H54 (cell line): ENCODE measurements around the gene PSMD8.

Experiments used
- DNase-seq: peaks from one replicate; pipeline ENCODE4 v3.0.0; 2011; ENCODE audit warnings: low spot score, mixed read lengths; ENCODE audit not compliant: insufficient read length
- FAIRE-seq: peaks from 3 replicates; lab custom pipeline; 2011; peaks lifted over from hg19 to GRCh38; lab: Jason Lieb, UNC
- POLR2A ChIP-seq: IDR thresholded peaks from 2 replicates; pipeline ENCODE4 v1.6.1; 2011; ENCODE audit warnings: low read depth, mild to moderate bottlenecking, low read length

PSMD8 gene

GRCh38 chr19:38387550-38388348, 13.4 kb downstream of the PSMD8 start, which contains the start of gene GGN:
TSS of gene GGN (minus strand) at chr19:38388034. CDS start at chr19:38387261, 773 bp downstream.
- peak; percentile 58 for FAIRE-seq
- peak; percentile 43; the same call in 1 of the 2 replicates for TF ChIP-seq POLR2A
- peak; percentile 99 for DNase-seq

DNA sequence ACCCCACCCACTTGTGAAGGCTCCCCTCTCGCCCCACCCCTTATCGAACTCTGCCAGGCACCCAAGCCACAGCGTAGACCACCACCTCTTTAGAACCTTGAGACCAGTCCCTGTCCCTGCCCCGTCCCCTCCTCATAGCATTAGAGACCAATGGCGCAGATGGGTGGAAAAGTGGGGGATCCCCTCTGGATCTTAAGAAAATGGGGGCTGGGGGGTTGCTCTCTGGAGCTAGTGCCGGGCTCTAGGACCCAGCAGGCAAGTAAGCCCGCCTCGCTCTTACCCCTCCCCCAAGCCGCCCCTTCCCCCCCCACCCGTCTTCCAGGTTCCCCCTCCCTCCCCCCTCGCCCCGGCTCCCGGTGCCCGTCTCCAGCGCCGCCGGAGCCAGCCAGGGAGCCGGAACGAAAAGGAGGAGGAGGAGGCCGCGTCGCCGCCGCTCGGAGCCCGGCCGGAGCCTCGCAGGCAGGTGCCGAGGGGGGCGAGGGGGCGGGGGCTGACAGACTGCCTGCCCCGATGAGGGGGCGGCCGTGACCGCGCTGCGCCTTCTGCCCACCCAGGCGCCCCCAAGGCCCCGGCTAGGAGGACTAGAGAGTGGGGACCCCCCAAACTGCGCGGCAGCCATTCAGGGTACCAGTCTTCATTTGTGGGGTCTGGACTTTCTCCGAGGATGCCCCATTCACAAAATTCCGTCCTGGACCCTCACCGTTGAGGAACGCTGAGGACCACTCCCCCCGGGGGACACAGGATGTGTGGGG, 14.2 kb downstream of the PSMD8 start, which contains the start of gene SPRED3:
Gene SPRED3 (plus strand): TSS at position 349 of the 752 bp plus-strand sequence. CDS start 1,606 bp downstream, outside the sequence.
- FAIRE-seq = no peak
- DNase-seq = peak; percentile 82
- no peak for TF ChIP-seq POLR2A

- TF ChIP-seq POLR2A = peak; percentile 22
- peak; percentile 99 for DNase-seq
Observed at GRCh38 chr19:38389101-38389925, 14.9 kb downstream of the PSMD8 start.

DNA sequence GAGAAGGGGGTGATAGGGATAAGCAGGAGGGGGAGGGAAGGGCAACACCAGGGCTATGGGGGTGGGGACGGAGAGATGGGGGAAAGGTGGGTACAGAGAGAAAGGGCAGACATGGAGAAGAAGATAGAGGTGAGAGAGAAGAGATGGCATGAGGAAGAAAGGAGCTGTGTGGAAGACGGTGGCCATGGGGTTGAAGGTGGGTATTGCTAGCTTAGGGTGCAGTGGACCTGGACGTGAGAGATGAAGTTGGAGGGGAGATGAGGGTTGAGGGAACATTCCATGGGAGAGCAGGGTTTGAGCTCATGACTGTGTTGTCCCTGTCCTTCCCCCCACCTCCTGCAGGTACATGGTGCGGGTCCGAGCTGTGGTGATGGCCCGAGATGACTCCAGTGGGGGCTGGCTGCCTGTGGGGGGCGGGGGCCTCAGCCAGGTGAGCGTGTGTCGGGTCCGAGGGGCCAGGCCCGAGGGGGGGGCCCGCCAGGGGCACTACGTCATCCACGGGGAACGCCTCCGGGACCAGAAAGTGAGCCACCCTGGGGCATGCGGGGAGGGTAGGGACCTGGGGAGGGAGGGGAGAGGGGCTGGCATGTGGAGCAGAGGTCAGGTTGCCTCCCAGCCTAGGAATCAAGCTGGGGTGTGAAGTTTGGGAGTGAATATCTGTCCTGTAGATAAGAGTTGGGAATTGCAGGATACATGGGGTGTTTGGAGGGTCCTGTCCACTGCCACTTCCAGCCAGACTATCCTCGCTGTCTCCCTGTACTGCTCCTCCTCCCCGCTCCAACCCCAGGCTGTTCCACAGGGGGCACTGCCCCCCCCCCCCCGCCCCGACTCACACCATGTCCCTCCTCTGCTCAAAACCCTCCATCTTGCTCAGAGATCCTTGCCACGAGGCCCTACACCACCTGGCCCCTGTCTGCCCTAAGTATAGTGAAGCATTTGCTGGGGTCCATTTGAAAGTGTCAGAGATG, 15.9 kb downstream of the PSMD8 start:
- no peak for FAIRE-seq
- TF ChIP-seq POLR2A = no peak
- no peak for DNase-seq

More at GRCh38 chr19:38389101-38389925, 14.9 kb downstream of the PSMD8 start:
- FAIRE-seq = no peak

DNA sequence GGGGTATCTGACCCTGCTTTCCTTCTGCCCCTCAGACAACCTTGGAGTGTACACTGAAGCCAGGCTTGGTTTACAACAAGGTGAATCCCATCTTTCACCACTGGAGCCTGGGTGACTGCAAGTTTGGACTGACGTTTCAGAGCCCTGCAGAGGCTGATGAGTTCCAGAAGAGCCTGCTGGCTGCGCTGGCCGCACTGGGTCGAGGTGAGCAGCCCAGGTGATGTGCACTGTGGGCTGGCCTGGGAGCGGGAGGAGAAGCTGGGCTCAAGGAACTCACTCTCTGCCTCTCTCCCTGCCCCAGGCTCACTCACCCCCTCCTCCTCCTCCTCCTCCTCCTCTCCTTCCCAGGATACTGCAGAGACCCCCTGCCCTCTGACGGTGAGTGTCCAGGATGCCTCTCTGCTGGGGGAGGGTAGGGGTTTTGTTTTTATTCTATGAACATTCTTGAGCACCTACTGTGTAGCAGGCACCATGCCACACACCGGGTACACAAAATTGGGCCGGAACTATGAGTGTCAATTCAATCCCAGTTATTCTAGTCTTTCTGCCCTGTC, 17.6 kb downstream of the PSMD8 start:
- no peak for DNase-seq
- no peak for FAIRE-seq
- TF ChIP-seq POLR2A = no peak

DNA sequence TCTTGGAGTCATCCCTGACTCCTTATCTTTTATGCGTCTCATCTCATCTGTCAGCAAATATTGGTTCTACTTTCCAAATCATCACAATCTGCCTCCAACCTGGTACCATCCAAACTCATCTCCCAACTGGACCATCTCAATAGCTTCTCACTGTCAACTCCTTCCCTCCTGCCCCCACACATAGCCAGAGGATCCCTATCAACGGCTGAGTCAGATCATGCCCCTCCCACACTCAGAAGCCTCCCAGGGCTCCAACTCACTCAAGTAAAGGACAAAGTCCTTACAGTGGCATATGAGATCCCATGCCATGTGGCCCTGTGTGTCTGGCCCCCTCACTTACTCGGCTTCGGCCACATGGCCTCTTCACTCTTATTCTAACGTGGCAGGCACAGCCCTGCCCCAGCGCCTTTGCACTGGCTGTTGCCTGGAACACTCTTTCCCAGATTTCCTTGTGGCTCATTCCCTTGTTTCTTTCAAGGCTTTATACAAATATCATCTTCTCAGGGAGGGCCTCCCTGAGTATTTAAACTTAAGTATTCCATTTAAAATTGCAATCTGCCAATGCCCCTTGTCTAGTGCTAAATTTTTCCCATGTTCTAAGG, 18.4 kb downstream of the PSMD8 start:
- DNase-seq (peak; percentile 68), FAIRE-seq (no peak)
- no peak for TF ChIP-seq POLR2A

DNA sequence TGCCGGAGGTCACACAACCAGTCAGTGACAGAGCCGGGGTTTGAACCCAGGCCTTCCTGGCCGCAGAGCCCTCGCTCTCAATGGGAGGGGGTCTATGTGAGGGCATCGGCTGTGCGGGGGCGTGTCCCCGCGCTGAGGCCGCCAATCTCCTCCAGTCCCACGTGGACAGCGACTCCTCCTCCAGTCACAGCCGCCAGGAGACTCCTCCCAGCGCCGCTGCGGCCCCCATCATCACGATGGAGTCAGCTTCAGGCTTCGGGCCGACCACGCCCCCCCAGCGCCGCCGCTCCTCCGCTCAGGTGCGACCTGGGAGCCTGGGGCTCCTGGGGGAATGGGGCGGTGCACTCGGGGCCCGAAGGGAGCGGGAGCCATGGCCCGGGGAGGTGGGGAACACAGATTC, 20.1 kb downstream of the PSMD8 start:
- no peak for FAIRE-seq
- DNase-seq = no peak
- TF ChIP-seq POLR2A = no peak

- no peak for TF ChIP-seq POLR2A
- FAIRE-seq = no peak
- no peak for DNase-seq
Observed at GRCh38 chr19:38395381-38396114, 21.2 kb downstream of the PSMD8 start.

GRCh38 chr19:38399081-38399480, 24.7 kb downstream of the PSMD8 start:
- DNase-seq = no peak
- no peak for FAIRE-seq
- TF ChIP-seq POLR2A = no peak

DNA sequence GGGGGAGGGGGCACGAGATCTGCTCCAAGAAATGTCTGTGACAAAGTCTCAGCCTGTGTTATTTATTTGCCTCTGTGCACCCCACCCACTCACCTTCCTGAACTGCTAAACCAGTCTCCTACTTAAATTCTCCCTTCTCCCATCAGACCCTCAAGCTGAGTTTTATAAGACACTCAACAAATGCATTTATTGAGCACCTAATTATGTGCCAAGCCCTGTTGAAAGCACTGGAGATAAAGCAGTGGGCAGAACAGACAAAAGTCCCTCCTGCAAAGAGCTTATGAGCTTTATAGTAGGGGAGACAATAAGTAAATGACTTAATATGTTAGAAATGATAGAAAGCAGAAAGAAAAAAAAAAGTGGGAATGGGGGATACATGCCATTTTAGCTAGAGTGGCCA, 25.2 kb downstream of the PSMD8 start:
- FAIRE-seq (no peak), DNase-seq (no peak)
- no peak for TF ChIP-seq POLR2A

GRCh38 chr19:38400361-38400760, 26.0 kb downstream of the PSMD8 start:
- TF ChIP-seq POLR2A = no peak
- no peak for DNase-seq
- FAIRE-seq = no peak
